CD4-positive, alpha-beta T cell treated with Interleukin-4 for 1 hour (primary cell): ENCODE results near the gene PFDN6.
"Not testable (repeated sequence)": the region's sequence is repeated elsewhere in the genome, so short reads cannot be mapped to it uniquely, and the experiment has no call there.

Experiments used
- DNase-seq, 2 donors: peaks; one replicate each; pipeline ENCODE4 v3.0.0-alpha.2; 2020 to 2022

PFDN6 gene

DNA sequence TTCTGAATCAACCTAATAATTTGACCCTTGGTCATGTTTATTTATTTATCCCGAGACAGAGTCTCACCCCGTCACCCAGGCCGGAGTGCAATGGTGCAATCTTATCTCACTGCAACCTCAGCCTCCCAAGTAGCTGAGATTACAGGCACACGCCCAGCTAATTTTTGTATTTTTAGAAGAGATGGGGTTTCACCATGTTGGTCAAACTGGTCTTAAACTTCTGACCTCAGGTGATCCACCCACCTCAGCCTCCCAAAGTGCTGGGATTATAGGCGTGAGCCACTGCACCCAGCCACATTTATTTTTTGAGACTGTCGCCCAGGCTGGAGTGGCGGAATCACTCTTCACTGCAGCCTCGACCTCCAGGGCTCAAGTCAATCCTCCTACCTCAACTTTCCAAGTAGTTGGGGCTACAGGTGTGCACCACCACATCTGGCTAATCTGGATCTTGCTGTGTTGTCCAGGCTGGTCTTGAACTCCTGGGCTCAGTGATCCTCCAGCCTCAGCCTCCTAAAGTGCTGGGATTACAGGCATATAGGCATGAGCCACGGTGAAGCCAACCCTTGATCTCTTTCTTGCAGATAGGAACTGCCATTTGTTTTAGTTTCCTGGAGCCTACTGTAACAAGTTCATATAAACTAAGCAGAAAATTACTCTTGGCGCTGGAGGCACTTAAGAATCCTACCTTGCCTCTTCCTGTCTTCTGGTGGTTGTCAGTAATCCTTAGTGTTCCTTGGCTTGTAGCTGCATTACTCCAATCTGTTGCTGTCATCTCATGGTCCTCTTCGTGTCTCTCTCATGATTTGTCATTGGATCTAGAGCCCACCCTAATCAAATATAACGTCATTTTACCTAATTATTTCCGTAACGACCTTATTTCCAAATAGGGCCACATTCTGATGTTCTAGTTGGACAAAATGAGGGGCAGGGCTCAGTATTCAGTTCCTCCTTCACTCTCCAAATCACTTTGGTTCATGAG is 15.2 kb upstream of the PFDN6 start:
- no peak for DNase-seq

DNA sequence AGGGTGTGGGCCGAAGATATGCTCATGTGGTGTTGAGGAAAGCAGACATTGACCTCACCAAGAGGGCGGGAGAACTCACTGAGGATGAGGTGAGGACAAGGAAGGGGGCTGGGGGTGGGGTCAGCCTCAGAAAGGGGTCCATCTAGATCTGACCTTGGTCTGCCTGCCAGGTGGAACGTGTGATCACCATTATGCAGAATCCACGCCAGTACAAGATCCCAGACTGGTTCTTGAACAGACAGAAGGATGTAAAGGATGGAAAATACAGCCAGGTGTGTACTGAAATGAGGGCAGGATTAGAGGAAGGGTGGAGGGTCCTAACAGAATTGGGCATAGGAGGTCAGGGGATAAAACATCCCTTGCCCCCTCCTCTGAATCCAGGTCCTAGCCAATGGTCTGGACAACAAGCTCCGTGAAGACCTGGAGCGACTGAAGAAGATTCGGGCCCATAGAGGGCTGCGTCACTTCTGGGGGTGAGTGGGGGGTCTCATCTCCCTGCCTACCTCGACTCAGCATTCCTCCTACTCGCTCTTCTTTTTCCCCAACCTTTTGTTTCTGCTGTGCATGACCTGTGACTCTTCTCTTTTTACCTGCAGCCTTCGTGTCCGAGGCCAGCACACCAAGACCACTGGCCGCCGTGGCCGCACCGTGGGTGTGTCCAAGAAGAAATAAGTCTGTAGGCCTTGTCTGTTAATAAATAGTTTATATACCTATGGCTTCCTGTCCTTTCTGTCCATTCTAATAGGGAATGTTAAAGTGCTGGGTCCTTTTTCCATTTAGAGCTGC is 13.4 kb upstream of the PFDN6 start:
- DNase-seq = not testable (repeated sequence)

DNA sequence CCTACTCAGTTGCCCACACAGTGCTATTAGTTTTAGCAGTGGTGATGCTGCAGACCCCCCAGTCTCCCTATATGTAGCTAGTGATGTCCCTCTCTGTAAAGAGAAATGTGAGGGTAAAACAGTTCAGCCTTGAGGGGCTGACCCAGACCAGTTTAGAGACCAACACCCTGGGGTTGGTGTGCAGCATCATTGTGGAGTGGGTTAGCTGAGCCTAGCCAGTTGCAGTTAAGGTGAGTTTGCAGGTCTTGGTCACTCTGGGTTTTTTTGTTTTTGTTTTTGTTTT is 12.9 kb upstream of the PFDN6 start:
- DNase-seq = no peak

DNA sequence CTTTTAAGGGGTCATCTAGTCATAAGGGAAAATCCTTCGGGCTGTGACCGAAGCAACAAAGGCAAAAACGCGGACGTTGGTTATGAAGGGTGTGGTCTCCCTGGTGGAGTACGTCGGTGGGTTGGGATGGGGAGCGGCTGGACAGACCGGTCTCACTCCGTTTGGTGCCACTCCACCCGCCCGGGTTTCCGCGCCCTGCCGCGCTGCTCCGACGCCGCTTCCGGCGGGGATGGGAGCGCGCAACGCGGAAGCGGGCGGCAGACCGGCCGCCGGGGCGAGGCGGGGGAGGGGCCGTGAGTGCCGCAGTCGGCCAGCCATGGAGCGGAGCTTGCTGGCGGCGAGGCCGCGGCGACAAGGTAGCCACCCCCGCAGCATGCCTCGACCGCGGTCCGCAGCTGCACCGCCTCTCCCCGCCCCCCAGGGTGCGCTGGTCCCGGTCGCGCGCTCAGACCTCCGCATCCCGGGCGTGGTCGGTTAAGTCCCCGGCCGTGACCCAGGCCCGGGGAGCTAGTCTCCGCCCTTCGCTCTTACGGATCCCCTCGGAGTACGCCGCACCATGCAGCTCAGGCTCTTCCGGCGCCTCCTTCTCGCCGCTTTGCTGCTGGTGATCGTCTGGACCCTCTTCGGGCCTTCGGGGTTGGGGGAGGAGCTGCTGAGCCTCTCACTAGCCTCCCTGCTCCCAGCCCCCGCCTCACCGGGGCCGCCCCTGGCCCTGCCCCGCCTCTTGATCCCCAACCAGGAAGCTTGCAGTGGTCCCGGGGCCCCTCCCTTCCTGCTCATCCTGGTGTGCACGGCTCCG is 12.3 kb upstream of the PFDN6 start, which contains the start of gene B3GALT4:
Gene B3GALT4, plus strand, starts transcription at position 260 of the 799 bp plus-strand sequence. Its CDS starts 297 bp downstream, at position 557.
- peak; percentile 76 to 77 for DNase-seq

DNA sequence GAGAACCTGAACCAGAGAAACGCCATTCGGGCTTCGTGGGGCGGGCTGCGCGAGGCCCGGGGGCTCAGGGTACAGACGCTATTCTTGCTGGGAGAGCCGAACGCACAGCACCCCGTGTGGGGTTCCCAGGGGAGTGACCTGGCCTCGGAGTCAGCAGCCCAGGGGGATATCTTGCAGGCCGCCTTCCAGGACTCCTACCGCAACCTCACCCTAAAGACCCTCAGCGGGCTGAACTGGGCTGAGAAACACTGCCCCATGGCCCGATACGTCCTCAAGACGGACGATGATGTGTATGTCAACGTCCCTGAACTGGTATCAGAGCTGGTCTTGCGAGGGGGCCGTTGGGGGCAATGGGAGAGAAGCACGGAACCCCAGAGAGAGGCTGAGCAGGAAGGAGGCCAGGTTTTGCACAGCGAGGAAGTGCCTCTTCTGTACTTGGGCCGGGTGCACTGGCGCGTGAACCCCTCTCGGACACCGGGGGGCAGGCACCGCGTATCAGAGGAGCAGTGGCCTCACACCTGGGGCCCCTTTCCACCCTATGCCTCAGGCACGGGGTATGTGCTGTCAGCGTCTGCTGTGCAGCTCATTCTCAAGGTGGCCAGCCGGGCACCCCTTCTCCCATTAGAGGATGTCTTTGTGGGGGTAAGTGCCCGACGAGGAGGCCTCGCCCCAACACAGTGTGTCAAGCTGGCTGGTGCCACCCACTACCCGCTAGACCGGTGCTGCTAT is 11.6 kb upstream of the PFDN6 start:
- DNase-seq = peak in 1 of 2 donors; percentile 34

DNA sequence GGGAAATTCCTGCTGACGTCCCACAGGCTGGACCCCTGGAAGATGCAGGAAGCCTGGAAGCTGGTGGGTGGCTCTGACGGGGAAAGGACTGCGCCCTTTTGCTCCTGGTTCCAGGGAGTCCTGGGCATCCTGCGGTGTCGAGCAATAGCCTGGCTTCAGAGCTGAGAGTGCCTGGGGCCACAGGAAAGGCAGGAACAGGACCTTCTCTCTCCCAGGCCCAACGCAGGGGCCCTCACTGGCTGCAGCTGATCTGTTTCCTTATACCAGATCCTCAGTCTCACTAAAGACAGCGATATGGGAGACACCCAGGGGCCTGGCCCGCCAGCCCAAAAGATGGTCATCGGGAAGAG is 11.0 kb upstream of the PFDN6 start:
- no peak for DNase-seq

DNA sequence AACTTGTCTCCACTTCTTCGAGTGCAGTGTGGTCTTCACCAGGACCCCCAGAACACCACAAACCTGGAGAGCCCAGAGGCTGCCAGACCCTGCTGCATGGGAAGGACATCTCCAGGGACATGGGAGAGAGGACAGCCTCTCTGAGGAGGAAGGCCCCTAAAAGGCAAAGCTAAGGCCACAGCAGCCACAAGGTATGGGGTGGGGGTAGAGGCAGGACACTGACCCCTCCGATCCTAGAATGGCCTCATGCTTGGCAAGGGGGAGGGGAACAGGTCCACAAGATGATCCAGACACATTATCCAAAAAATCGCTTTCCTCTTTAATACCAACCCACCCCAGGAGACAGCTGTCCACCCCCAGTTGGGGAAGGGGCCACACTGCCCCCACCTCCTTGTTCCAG is 10.6 kb upstream of the PFDN6 start:
- no peak for DNase-seq

DNA sequence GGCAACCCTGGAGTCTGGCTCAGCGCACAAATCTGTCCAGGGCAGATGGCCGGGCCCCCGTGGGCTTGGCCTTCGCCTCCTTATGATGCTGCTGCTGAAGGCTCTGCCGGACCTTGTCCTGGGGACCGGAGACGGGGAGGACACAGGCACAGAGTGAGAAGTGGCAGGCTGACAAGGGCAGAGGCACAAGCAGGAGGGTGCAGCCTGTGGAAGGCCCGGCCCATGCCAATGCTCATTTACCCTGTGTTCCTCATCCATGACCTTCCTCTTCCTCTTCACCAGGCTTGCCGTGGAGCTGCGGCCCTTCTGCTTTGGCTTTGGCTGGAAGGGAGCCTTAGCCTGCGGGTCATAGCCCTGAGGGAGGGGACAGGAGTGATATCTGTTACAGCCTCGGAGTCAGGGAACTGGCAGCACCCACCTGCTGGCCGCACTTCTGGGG is 10.1 kb upstream of the PFDN6 start:
- no peak for DNase-seq

DNA sequence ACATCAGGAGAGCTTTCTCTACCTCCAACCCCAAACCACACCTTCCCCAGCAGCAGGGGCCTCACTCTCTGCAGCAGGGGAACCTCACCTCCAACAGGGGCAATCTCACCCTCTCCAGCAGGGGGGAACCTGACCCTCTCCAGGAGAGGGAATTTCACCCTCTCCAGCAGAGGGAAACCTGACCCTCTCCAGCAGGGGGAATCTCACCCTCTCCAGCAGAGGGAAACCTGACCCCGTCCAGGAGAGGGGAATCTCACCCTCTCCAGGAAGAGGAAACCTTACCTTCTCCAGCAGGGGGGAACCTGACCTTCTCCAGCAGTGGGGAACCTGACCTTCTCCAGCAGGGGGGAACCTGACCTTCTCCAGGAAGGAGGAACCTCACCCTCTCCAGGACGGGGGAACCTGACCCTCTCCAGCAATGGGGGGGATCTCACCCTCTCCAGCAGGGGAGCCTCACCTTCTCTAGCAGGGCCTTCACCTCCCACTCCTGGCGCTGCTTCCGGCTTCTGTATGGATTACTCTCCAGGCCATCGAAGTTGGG is 9.4 kb upstream of the PFDN6 start:
- no peak for DNase-seq

DNA sequence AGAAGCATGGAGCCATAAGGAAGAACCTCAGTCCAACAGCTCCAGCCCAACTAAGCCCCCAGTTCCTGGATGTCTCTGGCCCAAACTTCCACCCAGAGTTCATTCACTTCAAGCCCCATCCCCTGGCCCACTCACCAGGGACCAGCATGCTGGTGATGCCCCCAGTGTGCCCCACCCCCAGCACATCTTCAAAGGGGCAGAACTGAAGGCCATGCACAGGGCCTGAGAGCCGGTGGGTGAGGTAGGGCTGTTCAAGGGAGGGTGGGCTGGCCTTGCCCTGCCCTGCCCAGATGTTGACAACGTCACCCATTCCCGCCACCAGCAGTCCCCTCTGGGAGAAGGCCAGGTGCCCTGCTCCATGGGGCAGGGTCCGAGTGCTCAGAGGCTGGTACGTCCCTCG is 8.9 kb upstream of the PFDN6 start:
- DNase-seq = no peak

DNA sequence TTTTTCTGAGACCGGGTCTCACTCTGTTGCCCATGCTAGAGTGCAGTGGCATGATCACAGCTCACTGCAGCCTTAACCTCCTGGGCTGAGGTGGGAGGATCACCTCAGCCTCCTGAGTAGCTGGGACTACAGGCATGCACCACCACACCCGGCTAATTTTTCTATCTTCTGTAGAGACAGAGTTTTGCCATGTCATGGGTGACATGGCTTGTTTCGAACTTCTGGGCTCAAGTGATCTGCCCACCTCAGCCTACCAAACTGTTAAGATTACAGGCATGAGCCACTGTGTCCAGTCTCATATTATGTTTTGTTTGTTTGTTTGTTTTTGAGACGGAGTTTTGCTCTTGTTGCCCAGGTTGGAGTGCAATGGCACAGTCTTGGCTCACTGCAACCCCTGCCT is 4.2 kb upstream of the PFDN6 start:
- not testable (repeated sequence) for DNase-seq

DNA sequence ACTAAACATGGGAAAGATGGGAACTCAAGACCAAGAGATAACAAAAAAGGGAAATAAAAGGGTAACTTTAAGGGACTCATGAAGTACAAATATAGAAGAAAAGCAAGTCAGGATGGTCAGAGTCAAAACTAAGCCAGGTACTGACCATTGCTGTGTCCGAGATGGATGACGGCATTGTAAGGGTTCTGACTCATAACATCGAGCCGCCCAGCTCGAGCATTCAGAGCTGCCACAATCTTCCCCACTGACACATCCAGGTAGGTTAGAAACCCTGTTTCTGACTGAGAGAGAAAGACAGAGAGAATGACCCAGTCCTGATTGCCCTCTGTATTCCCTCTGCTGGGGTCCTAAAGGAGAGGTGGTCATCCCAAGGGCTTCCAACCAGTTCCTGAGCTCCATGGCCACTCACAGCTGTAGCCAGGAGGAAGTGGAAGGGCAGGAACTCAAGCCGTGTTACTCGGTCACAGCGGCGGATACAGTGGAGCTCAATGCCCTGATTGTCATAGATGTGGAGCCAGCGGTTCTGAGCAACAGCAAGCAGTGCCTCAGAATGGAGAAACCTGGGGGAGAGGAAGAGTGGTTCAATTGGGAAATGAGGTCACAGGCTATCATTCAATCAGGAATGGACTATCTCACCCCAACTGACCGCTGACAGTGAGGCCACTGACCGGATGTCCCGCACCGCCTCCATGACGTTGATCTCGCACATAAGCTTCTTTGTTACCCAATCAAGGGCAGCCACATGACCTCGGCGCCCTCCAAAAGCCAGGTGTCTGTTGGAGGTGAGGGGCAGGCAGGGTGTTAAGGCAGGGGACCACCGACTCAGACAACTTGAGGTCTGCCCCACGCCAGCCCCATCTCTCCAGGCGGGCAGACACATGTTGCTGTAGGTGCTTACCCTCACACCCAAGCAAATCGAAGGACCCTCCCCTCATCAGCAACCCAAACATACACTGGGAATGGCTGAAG is 2.2 kb upstream of the PFDN6 start:
- no peak for DNase-seq

DNA sequence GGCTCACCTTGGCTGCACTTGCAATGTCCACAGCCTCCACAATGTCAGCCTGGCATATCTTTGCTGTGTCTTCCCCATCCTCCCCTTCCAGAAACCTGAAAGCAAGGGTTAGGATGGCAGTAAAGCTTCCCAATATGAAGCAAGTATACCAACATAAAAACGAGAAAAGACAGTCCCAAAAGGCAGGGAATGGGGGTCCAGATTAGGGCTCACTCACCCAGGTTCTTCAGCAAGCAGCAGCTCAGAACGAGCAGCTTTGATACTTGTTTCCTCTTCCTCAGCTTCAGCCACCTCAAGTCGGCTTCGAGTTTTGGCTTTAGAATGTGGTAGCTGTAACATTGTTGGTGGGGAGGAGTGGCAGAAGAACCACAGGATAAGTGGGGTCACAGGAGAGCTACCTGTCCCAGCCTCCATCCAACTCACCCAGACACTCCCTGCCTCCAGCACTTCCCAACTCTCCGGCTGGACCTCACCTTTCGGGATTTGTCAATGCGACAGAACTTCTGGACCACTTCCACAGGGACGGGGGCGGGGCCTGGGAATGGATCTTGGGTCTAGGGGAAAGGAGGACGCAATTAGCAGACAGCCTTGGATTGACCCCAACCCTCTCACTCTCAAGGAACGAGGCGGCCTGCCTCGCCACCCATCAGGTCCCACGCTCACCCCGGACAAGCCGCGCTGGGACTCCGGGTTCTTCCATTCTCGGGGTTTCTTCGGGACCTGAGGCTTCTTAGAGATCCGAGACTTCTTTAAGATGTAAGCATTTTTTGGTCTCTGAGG is 1.1 kb upstream of the PFDN6 start:
- no peak for DNase-seq

DNA sequence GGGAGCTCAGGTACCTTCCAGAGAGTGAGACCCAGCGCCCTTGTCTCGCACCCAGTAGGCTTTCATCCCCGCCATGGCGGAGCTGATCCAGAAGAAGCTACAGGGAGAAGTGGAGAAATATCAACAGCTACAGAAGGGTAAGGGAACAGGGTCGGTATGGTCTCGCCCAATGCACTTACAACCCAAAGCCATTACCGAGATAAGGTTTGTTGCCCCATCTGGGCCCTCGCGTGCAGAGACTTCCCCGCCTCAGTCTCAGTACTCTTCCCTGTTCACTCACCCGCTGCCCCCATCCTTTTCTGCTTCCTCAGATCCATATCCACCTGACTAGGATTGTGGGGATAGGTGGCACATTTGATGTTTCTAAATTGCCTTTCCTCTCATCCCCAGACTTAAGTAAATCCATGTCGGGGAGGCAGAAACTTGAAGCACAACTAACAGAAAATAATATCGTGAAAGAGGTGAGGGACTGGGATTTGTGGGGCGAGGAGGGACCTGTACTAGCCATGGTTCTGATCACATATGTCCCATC is 449 bp downstream of the PFDN6 start:
- DNase-seq = no peak

DNA sequence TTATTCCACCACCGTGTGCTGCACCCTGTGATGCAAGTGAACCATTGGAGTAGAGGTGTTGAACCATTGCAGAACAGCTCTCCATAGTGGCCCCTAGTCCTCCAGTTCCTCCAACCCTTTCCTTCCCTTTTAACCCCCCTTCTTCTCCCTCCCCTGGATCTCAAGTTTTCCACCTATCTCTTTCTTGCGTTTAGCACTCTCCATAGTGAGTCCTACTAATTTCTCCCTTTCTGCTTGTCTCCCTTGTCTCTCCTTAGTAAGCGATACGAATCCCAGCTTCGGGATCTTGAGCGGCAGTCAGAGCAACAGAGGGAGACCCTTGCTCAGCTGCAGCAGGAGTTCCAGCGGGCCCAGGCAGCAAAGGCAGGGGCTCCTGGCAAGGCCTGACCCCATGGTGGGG is 1.1 kb downstream of the PFDN6 start:
- DNase-seq = no peak

DNA sequence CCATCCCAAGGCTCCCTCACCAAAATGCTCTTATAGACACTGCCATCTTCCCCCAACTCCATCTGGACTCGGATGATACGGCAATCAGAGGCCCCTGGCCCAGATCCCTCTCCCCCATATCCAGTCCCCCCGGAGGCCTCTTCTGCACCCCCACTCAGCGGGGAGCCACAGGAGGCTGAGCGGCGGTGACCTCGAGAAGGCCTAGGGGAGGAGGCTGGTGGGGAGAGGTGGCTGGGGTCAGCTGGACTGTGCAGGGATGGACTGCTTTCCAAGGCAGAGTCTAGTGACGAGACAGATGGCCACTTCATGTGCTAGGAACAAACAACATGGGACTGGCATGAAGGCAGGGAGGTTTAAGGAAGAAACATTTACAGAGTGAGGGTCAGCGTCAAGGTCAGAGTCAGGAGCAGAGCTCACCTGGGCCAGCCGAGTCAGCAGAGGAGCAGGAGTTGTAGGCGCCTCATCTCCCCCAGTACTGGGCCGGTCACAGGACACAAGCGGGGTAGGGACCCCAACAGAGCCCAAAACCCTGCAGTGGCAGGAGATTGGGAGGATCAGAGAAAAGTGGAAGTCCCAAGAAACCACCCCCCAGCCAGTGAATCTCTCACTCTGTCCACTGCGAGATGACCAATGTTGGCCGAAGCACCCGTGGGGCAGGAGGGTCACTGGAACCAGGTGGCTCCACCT is 3.7 kb downstream of the PFDN6 start:
- DNase-seq = no peak

DNA sequence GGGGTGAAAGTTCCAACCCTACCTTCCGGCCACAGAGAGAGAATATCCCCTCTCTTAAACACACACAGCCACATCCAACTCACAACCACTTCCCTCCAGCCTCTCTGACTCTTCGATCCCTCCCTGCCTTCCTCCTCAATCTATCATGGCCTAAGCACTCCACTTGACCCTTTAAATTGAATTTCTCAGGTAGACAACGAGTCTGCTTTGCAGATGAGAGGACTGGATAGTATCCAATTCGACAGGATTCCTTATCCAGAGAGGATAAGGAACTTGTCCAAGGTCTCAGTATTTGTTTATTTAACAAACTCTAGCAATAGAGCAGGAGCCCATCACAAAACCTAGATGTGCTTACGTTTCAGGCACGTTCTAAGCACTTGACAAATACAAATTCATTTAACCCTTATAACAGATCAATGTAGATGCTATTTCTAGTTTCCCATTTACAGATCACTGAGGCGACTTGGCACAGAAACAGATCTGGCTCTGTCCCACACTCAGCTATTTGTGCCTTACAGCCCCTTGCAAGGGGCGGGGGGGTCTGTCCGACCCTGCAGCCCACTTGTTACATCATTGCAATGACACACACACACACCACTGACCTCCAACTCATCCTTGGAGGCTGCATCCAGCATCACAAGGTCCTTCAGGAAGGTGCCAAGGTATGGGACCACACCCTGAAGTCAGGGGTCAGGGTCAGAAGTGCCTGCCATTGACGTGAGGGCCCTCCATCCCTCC is 4.9 kb downstream of the PFDN6 start:
- DNase-seq = no peak

DNA sequence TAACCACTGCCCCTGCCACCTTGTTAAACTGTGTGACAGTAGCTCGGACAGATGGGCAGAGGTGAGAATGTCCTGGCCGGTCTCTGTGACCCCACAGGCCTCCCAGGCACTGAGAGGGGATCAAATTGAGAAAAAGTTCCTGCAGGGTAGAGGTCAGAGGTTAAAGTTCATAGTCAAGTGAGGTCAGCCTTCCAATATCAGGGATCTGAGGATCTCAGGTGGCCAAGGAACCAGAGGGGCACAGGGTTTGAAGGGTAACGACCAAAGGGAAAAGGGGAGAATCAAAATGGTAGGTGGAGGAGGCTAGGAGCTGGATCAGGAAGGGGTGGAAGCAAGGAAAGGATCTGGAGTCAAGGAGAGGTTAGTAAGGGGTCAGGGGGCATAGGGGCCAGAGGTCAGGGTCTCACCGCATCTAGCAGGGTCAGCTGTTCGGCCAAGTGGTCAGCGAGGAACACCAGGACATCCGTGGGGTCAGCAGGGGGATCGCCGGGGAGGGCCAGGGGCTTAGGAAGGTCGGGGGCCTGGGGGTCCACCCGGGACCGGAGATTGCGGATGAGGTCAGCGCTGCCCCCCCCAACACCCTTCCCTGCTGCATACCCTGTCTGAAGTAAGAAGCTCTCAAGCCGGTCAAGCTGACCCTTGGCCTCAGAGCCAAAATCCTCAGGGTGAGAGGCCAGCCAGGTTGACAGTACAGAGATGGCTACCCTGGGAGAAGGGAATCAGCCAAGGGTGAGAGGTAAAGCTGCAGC is 6.4 kb downstream of the PFDN6 start:
- DNase-seq = no peak
